ENCODE results near the gene PRRT4. TPM values are rescaled to one million over a fixed set of nuclear protein-coding genes. Genes with fewer than 3 reads are reported as not detected.
A peak's percentile ranks its signal among the peaks of the same experiment; 100 is the strongest.

The PRRT4 gene
- total and polyA plus RNA-seq, 9 of the 15 experiments (the other 6 are each of a cell fraction or from before 2014, with no cell fraction given) = not detected

GRCh38 chr7:128343554-128344430, 17.7 kb downstream of the PRRT4 start, which contains the start of gene RBM28 (continued):
- TF ChIP-seq AFF4 (CRISPR knock-in tag; IDR thresholded peaks at IDR 0.05) (peak; percentile 97), RBM15 (IDR thresholded peaks at IDR 0.05; ENCODE audit: insufficient read depth, low read length) (no peak), ZNF24 (IDR thresholded peaks at IDR 0.05) (peak; percentile 76; the same call in 1 of the 2 replicates), ZNF551 (CRISPR knock-in tag; IDR thresholded peaks at IDR 0.05) (no peak), FOXO4 (CRISPR knock-in tag; IDR thresholded peaks at IDR 0.05) (no peak), DLX4 (CRISPR knock-in tag; IDR thresholded peaks at IDR 0.05) (no peak), SMARCC2 (IDR thresholded peaks at IDR 0.05; ENCODE audit: low read depth) (no peak; the same call in 1 of the 2 replicates), NCOA4 (IDR thresholded peaks at IDR 0.05; ENCODE audit: partially characterized antibody) (no peak), ZNF282 (CRISPR knock-in tag; IDR thresholded peaks at IDR 0.05) (peak; percentile 92; the same call in 1 of the 2 replicates), THAP12 (CRISPR knock-in tag; IDR thresholded peaks at IDR 0.05) (peak; percentile 87; the same call in 1 of the 2 replicates), RAD51 (IDR thresholded peaks at IDR 0.05; ENCODE audit: borderline replicate concordance, low read depth) (peak; percentile 38; the same call in 1 of the 2 replicates), CTCF (IDR thresholded peaks at IDR 0.05 in 2 of 3, conservative IDR thresholded peaks at IDR 0.05 in 1 of 3; ENCODE audit: insufficient read depth in 2 of 3, low read depth in 1 of 3, low read length in 3 of 3) (peak in 2 of 3 experiments; percentile 4 to 8; a peak in 1 of 6 replicates), ZNF165 (CRISPR knock-in tag; IDR thresholded peaks at IDR 0.05; ENCODE audit: borderline replicate concordance) (no peak)

All from K562 (cell line).